ENCODE results near the gene NOC3L.

NOC3L gene

DNA sequence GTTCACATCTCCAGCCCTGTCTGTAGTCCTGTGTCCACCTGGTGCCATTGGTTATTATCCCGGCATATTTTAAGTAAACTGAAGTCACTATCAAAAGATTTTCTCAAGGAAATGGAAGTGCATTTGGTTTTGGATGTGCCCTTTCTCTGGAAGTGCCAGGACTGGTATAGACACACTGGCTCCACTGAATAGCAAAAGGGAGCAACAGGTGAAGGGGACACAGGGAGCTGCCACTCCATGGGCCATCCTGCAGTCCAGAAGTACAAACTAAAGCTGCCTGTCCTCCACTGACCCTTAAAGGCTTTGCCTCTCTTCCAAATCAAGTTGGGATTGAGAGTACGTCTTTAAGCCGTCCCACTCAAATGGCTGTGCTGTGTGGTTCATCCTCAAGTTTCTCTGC, 62.7 kb downstream of the NOC3L start:
- DNase-seq (ENCODE audit: low read depth), result no peak

DNA sequence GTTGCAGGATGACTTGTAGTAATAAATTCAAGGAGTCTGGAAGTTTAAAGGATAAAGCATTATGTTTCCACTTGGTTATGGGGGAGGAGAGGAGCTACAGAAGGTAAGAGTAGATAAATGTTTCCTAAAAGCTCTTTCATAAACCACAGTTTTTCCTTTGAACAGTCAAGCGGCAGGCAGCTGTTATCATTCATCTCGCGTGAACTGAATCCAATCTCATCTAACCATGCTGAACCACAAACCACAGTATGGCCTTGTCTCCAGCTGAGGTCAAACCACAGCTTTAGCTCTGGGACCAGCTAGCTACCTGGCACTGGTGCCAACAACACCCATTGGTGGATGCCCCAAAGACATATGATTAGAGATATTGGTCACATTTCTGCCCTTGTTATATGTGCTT, 63.3 kb downstream of the NOC3L start:
- peak; percentile 33 for DNase-seq (ENCODE audit: low read depth)

DNA sequence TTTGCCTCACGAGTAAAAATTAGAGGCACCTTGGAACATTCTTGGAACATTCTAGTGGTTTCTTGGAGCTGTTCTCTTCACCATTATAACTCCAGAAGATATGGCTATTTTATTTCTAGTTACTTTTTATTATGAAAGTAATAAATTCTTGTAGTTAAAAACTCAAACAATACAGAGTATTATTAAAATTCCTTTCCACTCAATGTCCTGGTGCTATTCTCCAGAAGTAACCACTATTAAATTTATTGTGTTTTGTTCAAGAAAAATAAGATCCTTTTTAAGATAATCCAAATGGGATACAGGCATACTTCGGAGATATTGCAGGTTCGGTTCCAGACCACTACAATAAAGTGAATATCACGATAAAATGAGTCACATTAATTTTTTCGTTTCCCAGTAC, 68.6 kb downstream of the NOC3L start:
- DNase-seq (ENCODE audit: low read depth), result no peak

DNA sequence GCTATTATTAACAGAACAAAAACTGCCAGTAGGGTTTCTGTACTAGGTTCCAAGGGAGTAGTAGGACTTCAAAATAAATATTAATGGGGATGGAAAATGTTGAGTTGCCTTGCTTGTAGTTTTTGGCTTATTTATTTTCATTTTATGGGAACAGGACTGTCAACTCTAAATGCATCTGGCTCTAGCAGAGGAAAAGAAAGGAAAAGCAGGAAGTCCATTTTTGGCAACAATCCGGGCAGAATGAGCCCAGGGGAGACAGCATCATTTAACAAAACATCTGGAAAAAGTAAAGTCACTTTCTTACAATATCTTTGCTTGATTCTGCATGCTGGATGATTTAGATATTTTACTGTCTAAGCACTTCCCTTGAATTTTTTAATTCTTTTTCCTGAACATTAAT, 69.4 kb downstream of the NOC3L start:
- peak; percentile 4 for DNase-seq (ENCODE audit: low read depth)

DNA sequence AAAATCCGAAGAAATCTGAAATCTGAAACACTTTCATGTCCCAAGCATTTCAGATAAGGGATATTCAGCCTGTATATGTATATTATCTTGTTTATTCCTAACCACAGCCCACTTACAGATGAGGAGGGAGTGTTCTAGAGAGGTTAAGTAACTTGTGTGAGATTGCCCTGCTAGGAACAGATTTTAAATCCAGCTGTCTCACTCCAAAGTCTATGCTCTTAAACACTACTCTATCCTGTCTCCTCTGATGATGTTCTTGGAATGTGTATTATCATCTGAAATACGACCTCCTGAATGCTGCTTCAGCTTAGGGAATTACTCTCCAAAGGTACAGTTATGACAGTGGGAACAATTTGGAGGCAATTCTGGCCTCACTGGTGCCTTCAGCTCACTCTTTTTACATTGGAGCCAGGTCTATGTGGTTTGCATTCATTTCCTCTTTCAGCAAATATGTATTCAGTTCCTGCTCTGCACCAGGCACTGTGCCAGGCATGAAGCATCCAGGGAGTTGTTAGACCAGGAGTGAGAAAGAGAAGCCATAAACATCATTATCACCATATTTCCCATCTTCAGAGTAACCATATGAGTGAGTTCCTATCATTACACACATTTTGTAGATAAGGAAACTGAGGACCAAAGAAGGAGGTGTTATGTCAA, 70.2 kb downstream of the NOC3L start:
- DNase-seq (ENCODE audit: low read depth), result peak; percentile 26

DNA sequence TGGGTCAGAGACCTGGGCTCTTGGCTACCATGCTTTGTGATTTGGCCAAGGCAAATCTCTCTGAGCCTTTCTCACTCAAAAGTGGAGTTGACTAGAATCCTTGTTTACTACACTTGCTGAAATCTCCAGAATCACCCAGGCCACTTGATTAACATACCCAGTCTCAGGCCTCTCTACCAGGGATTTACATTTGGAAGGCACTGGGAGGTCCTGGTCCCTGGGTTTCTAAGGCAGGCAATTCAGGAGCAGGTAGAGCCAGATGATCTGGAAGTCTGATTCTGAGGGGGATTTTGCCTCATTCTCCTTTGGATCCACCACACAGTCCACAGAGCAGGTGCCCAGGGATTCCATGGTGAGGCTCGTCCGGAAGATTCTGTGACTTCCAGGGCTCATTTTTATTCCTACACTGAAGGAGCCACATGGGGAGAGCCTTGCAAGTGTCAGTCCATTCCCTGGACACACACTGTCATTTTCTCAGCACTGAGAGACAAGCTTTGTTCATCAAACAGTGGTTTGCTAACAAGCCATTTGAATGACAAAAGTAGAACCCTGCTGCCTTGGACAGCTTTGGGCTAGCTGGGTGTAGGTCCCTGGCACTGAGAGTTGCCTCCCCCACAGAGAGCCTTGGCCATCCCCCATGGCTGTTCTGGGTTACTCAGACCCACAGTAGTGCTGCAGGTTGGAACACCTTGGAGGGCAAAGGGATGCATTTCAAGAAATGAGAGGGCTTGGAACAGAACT, 74.2 kb downstream of the NOC3L start:
- no peak for DNase-seq (ENCODE audit: low read depth)

DNA sequence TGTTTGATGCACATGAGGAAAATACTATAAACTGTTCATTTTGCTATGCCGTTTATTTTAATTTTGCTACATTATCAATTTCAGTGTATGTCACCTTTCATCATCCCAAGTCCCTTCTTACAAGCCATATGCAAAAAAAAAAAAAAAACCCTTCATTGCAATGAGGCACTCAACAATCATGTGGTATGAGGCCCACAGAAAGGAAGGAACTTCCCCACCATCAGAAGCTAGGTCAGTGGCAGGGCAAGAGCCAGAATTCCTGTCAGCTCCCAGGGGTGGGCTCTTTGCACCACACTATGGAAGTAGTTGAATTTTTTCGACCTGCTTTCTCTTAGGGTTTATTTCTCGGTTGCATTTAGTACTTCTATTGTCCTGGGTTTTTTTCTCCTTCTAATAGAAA, 75.4 kb downstream of the NOC3L start:
- DNase-seq (ENCODE audit: low read depth), result no peak

DNA sequence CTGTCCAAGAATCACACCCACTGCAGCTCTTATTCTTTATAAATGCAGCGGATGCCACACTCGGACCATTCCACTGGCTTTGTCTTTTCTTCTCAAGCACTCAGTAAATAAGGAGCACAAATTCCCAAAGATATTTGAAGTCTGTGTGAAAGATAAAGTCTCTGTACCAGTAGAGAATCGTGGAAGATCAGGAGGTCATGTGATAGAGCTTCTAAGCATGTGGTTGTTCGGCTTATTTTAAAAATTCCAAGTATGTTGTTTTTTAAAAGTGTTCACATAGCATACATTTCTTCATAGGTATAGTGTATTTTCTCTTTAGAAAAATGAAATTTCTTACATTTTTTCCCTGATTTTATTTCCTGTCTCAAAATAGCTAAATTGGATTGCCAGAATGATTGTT, 75.8 kb downstream of the NOC3L start:
- no peak for DNase-seq (ENCODE audit: low read depth)

DNA sequence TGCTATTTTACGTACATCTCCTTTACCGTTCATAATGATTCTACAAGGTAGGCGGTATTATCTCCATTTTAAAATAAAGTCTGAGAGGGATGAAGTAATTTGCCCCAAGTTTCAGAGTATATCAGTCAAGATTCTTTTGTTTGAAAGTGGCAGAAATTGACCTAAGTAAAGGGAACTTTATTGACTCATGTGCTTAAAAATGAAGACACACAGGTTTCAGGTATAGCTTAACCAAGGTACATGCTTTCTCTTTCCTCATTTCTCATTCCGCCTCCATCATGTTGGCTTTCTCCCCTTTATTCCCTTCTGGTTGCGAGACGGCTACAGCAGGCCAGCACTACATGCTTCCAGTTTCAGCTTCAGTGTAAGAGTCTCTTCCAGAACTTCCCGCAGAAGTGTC, 77.5 kb downstream of the NOC3L start:
- no peak for DNase-seq (ENCODE audit: low read depth)
